GM12878 (cell line): ENCODE measurements around the gene ACER3.

Source experiments
- ASH2L ChIP-seq: fragments of 300-600, 200-600 bp; sonication (generic); IDR thresholded peaks from 2 replicates; pipeline ENCODE4 v1.6.1; 2017; ENCODE audit warnings: low read depth, mild to moderate bottlenecking, borderline replicate concordance
- CREB1 ChIP-seq: IDR thresholded peaks from 2 replicates; pipeline ENCODE4 v1.6.1; 2012; ENCODE audit warnings: low read depth, mild to moderate bottlenecking, inconsistent platforms
- CTCF ChIP-seq, 3 experiments: IDR thresholded peaks in 2 of 3; conservative IDR thresholded peaks in 1 of 3; 2 replicates each; pipeline ENCODE4 v1.5.1; 2011; ENCODE audit warnings: low read depth in 3 of 3, low read length in 3 of 3, mild to moderate bottlenecking in 3 of 3, control low read depth in 2 of 3, moderate library complexity in 2 of 3, inconsistent platforms in 1 of 3, mixed read lengths in 1 of 3; ENCODE audit not compliant: control insufficient read depth in 2 of 3, insufficient read depth in 1 of 3; ENCODE audit errors: extremely low read depth in 1 of 3
- DPF2 ChIP-seq: fragments of 450-650 bp; IDR thresholded peaks from 2 replicates; pipeline ENCODE4 v1.6.1; 2017; ENCODE audit warnings: mild to moderate bottlenecking
- EP300 ChIP-seq, 2 experiments: fragments of 150-350 bp in 1 of 2; IDR thresholded peaks; 2 replicates each; pipeline ENCODE4 v1.6.1; 2011 to 2012; ENCODE audit warnings: low read depth in 2 of 2, low read length in 2 of 2, borderline replicate concordance in 1 of 2, improper control_type of control experiment in 1 of 2, inconsistent platforms in 1 of 2; ENCODE audit not compliant: control insufficient read depth in 1 of 2
- ETV6 ChIP-seq, 2 experiments: fragments of 450-650 bp in 1 of 2; IDR thresholded peaks in 1 of 2; conservative IDR thresholded peaks in 1 of 2; 2 replicates each; pipeline ENCODE4 v1.6.1; 2014; ENCODE audit warnings: antibody characterized with exemption in 1 of 2, borderline replicate concordance in 1 of 2, low read depth in 1 of 2, mild to moderate bottlenecking in 1 of 2, moderate library complexity in 1 of 2
- NRF1 ChIP-seq: conservative IDR thresholded peaks from 2 replicates; pipeline ENCODE4 v1.6.1; 2011; ENCODE audit warnings: mild to moderate bottlenecking, low read depth, low read length, improper control_type of control experiment
- POLR2A ChIP-seq: IDR thresholded peaks from 2 replicates; pipeline ENCODE4 v1.6.1; 2011; ENCODE audit warnings: low read depth, mild to moderate bottlenecking, low read length
- POLR2AphosphoS2 ChIP-seq: IDR thresholded peaks from 2 replicates; pipeline ENCODE4 v1.6.1; 2011; ENCODE audit warnings: low read depth, mild to moderate bottlenecking, low read length, improper control_type of control experiment, moderate library complexity
- TCF7 ChIP-seq: IDR thresholded peaks from 2 replicates; pipeline ENCODE4 v1.6.1; 2014; ENCODE audit warnings: antibody characterized with exemption, borderline replicate concordance

DNA sequence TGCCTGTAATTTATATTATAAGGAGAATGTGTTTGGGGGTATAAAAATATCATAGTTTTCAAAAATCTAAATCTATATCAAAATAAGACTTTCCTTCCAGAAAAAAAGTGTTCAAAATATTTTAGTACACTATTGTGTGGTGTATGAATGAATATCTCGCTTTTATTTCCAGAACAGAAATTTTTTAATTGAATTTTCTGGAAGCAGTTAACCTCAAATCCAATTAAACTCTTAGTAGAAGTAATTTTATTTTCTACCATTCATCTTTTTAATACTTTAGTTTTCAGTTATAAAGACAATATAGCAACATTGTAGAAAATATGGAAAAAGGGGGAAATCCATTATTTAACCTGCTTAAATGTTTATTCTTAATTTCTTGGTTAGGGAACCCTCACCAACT is 58.7 kb downstream of the ACER3 start:
- TF ChIP-seq CTCF (IDR thresholded peaks at IDR 0.05 in 2 of 3, conservative IDR thresholded peaks at IDR 0.05 in 1 of 3; ENCODE audit: control insufficient read depth in 2 of 3, extremely low read depth in 1 of 3, insufficient read depth in 1 of 3, low read depth in 3 of 3, low read length in 3 of 3) (no peak), NRF1 (no peak), POLR2AphosphoS2 (no peak), CREB1 (no peak), POLR2A (no peak), TCF7 (no peak), ASH2L (no peak), ETV6 (conservative IDR thresholded peaks at IDR 0.05 in 1 of 2, IDR thresholded peaks at IDR 0.05 in 1 of 2; ENCODE audit: borderline replicate concordance in 1 of 2, low read depth in 1 of 2) (no peak), EP300 (IDR thresholded peaks at IDR 0.05; ENCODE audit: borderline replicate concordance in 1 of 2, control insufficient read depth in 1 of 2, low read depth in 2 of 2, low read length in 2 of 2) (no peak), DPF2 (no peak)
